ENCODE results near the gene MIF4GD.
A peak's percentile ranks its signal among the peaks of the same experiment; 100 is the strongest.

MIF4GD gene

DNA sequence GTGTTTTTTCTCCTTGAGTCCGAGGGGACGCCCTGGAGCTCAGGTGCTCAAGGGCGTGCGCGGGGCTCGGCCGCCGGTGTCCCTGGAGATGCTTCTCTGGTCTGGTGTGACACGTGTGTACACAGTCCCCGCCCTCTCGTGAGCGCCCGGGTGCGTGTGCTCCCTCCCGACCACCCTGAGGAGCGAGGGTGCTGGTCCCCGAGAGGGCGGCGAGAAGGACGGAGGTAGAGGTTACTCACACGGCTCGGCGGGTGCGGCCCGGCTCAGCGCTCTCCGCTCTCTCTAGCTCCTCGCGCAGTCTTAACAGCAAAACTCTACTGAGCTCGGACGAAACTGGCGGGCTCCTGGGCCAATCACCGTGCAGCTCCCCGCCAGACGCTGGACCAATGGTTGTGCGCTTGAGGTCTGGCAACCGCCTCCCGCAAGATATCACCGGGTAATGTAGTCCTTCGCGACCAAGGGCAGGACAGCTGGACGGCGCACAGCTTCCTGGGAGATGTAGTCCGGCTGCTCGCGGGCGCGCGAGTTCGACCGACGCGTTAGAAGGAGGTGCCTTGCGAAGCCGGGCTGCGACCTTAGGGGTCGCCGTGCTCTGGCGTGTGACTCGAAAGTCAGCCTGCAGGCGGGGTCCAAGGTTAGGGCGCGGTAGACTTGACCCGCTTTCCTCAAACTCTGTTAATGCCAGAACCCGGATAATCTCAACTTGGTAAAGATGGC lies 18.2 kb upstream of the MIF4GD start, which contains the start of gene SLC25A19:
Gene SLC25A19, minus strand, starts transcription at position 319 of the 717 bp plus-strand sequence. CDS start 2,669 bp downstream, outside the sequence.
- no peak within 1 kb of the TSS for H3K4me3 ChIP-seq (IDR thresholded peaks at IDR 0.05; ENCODE audit: insufficient read depth, low read depth, low read length)
- H3K4me1 ChIP-seq (ENCODE audit: low read depth, poor library complexity, severe bottlenecking): peaks cover 31% of the 10 kb centered on the region

DNA sequence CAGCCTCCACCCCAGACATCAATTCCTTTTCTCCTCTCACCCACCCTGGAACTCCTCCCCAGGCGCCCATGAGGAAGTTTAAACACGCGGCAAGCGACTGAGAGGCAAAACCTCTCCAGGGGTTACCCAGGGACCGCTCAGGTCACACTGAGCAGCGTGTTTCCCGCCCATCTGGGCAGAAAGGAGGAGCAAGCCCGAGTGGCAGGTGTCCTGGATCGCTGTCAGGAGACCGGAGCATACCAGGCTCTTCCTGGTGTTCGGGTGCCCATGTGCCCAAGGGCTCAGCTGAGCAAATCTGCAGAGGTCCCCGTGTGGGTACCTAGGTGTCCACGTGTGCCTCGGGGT lies 17.7 kb upstream of the MIF4GD start:
- H3K4me3 ChIP-seq (IDR thresholded peaks at IDR 0.05; ENCODE audit: insufficient read depth, low read depth, low read length): no peak overlapping the region
- no peaks in the 10 kb centered on the region; the same call in 1 of the 2 replicates for H4K20me1 ChIP-seq (ENCODE audit: insufficient read depth)
- peak overlapping the region; percentile 78 for H3K27ac ChIP-seq
- peak overlapping the region; percentile 81 for H3K9ac ChIP-seq
- TF ChIP-seq, protein P1, sequence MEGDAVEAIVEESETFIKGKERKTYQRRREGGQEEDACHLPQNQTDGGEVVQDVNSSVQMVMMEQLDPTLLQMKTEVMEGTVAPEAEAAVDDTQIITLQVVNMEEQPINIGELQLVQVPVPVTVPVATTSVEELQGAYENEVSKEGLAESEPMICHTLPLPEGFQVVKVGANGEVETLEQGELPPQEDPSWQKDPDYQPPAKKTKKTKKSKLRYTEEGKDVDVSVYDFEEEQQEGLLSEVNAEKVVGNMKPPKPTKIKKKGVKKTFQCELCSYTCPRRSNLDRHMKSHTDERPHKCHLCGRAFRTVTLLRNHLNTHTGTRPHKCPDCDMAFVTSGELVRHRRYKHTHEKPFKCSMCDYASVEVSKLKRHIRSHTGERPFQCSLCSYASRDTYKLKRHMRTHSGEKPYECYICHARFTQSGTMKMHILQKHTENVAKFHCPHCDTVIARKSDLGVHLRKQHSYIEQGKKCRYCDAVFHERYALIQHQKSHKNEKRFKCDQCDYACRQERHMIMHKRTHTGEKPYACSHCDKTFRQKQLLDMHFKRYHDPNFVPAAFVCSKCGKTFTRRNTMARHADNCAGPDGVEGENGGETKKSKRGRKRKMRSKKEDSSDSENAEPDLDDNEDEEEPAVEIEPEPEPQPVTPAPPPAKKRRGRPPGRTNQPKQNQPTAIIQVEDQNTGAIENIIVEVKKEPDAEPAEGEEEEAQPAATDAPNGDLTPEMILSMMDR (conservative IDR thresholded peaks at IDR 0.05; ENCODE audit: low read depth, low read length): no peak
- peak overlapping the region; percentile 92 for H3K4me2 ChIP-seq
- H3K79me2 ChIP-seq (ENCODE audit: insufficient read depth, low read depth): peaks cover 24% of the 10 kb centered on the region
- peaks cover 10% of the 10 kb centered on the region; the same call in 1 of the 2 replicates for H3K36me3 ChIP-seq (ENCODE audit: insufficient read depth)
- H2AFZ ChIP-seq (ENCODE audit: low read depth): peak overlapping the region; percentile 94
- peaks cover 26% of the 10 kb centered on the region for H3K4me1 ChIP-seq (ENCODE audit: low read depth, poor library complexity, severe bottlenecking)
- no peaks in the 10 kb centered on the region for H3K27me3 ChIP-seq (ENCODE audit: insufficient read depth, low read depth)

More for the DNA sequence above, 18.2 kb upstream of the MIF4GD start, which contains the start of gene SLC25A19:
- Histone ChIP-seq H3K27me3 (ENCODE audit: insufficient read depth, low read depth) (no peaks in the 10 kb centered on the region), H3K36me3 (ENCODE audit: insufficient read depth) (peaks cover 10% of the 10 kb centered on the region; the same call in 1 of the 2 replicates), H2AFZ (ENCODE audit: low read depth) (peak within 1 kb of the TSS; percentile 94), H3K9ac (peak within 1 kb of the TSS; percentile 81), H3K4me2 (peak within 1 kb of the TSS; percentile 92), H4K20me1 (ENCODE audit: insufficient read depth) (no peaks in the 10 kb centered on the region; the same call in 1 of the 2 replicates), H3K27ac (peak within 1 kb of the TSS; percentile 78), H3K79me2 (ENCODE audit: insufficient read depth, low read depth) (peaks cover 24% of the 10 kb centered on the region)
- TF ChIP-seq, protein P1 (conservative IDR thresholded peaks at IDR 0.05; ENCODE audit: low read depth, low read length): peak; percentile 51

DNA sequence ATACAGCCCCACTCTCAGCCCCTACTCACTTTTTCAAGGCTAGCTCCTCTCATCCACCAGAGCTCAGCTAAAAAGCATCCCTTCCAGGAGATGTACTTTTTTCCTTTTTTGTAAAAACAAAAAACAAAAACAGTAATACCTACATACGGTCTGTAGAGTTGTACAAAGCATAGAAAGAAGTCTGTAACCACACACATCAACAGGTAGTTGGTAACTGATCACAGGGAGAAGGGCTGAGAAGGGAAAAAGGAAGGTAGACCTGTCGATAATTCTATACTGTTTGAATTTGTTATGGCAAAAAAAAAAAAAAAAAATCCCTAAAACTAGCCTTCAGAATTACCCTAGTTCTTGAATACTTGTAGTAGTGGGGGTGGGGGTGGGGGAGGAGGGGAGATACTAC lies 17.3 kb upstream of the MIF4GD start:
- H3K9ac ChIP-seq: peak overlapping the region; percentile 81; the same call in 1 of the 2 replicates
- no peak overlapping the region for H3K4me3 ChIP-seq (IDR thresholded peaks at IDR 0.05; ENCODE audit: insufficient read depth, low read depth, low read length)
- peaks cover 25% of the 10 kb centered on the region for H3K4me1 ChIP-seq (ENCODE audit: low read depth, poor library complexity, severe bottlenecking)
- peak overlapping the region; percentile 94; the same call in 1 of the 2 replicates for H2AFZ ChIP-seq (ENCODE audit: low read depth)
- peak overlapping the region; percentile 92 for H3K4me2 ChIP-seq
- H3K36me3 ChIP-seq (ENCODE audit: insufficient read depth): peaks cover 10% of the 10 kb centered on the region; the same call in 1 of the 2 replicates
- H3K27me3 ChIP-seq (ENCODE audit: insufficient read depth, low read depth): no peaks in the 10 kb centered on the region
- TF ChIP-seq, protein P1 (conservative IDR thresholded peaks at IDR 0.05; ENCODE audit: low read depth, low read length): no peak
- H4K20me1 ChIP-seq (ENCODE audit: insufficient read depth): no peaks in the 10 kb centered on the region; the same call in 1 of the 2 replicates
- H3K79me2 ChIP-seq (ENCODE audit: insufficient read depth, low read depth): peaks cover 24% of the 10 kb centered on the region
- peak overlapping the region; percentile 78 for H3K27ac ChIP-seq

DNA sequence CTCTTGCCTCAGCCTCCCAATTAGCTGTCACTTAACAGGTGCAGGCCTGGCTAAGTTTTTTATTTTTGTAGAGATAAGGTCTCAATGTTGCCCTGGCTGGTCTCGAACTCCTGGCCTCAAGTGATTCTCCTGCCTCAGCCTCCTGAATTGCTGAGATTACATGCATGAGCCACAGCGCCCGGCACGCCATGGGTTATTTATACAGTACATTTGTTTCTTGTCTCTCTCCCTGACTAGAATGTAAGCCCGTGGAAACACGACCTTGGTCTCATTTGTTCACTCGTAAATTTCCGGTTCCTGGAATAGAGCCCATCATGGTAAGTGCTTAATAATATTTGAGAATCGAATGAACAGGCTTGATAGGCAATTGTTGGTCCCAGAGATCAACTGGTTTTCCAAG lies 16.2 kb upstream of the MIF4GD start:
- H3K4me2 ChIP-seq: peak overlapping the region; percentile 92; the same call in 1 of the 2 replicates
- peaks cover 25% of the 10 kb centered on the region for H3K4me1 ChIP-seq (ENCODE audit: low read depth, poor library complexity, severe bottlenecking)
- TF ChIP-seq, protein P1 (conservative IDR thresholded peaks at IDR 0.05; ENCODE audit: low read depth, low read length): no peak
- no peak overlapping the region for H2AFZ ChIP-seq (ENCODE audit: low read depth)
- H3K4me3 ChIP-seq (IDR thresholded peaks at IDR 0.05; ENCODE audit: insufficient read depth, low read depth, low read length): no peak overlapping the region
- no peaks in the 10 kb centered on the region for H3K27me3 ChIP-seq (ENCODE audit: insufficient read depth, low read depth)
- H3K9ac ChIP-seq: no peak overlapping the region
- peaks cover 10% of the 10 kb centered on the region; the same call in 1 of the 2 replicates for H3K36me3 ChIP-seq (ENCODE audit: insufficient read depth)
- H3K79me2 ChIP-seq (ENCODE audit: insufficient read depth, low read depth): peaks cover 24% of the 10 kb centered on the region
- H4K20me1 ChIP-seq (ENCODE audit: insufficient read depth): no peaks in the 10 kb centered on the region; the same call in 1 of the 2 replicates
- no peak overlapping the region for H3K27ac ChIP-seq
